CD14-positive monocyte (primary cell): Measurements from ENCODE around the gene ITGA3. TPM values are rescaled to one million over a fixed set of nuclear protein-coding genes. Genes with fewer than 3 reads are reported as not detected.

Experiments used
- DNase-seq, 3 donors: peaks; one replicate each; pipeline ENCODE4 v3.0.0-alpha.2; 2011 to 2022
- H2AFZ ChIP-seq: 2 replicates; pipeline ENCODE4 v1.6.0; 2012; ENCODE audit warnings: mild to moderate bottlenecking, low read depth, low read length, inconsistent platforms; ENCODE audit not compliant: insufficient read depth, poor library complexity, severe bottlenecking
- H3K27ac ChIP-seq, 2 donors: 1 replicate in 1 of 2; 2 replicates in 1 of 2; pipeline ENCODE4 v1.5.1; 2012 to 2013; ENCODE audit warnings: low read length in 2 of 2, control low read depth in 1 of 2, inconsistent platforms in 1 of 2, low read depth in 1 of 2, mild to moderate bottlenecking in 1 of 2
- H3K27me3 ChIP-seq, 2 donors: one replicate each; pipeline versions ENCODE4 v1.6.0 to v1.6.1; 2011 to 2013; ENCODE audit warnings: low read length in 2 of 2; ENCODE audit not compliant: control insufficient read depth in 2 of 2, insufficient read depth in 2 of 2
- H3K36me3 ChIP-seq, 2 donors: replicated peaks in 1 of 2; 1 replicate in 1 of 2; 2 replicates in 1 of 2; pipeline versions ENCODE4 v1.5.1 to v1.6.1; 2012 to 2013; ENCODE audit warnings: low read length in 2 of 2, control low read depth in 1 of 2, inconsistent platforms in 1 of 2, mild to moderate bottlenecking in 1 of 2; ENCODE audit not compliant: insufficient read depth in 2 of 2, control insufficient read depth in 1 of 2
- H3K4me1 ChIP-seq, 2 donors: 1 replicate in 1 of 2; 2 replicates in 1 of 2; pipeline versions ENCODE4 v1.5.1 to v1.6.1; 2012 to 2013; ENCODE audit warnings: low read length in 2 of 2, control low read depth in 1 of 2, inconsistent platforms in 1 of 2, mild to moderate bottlenecking in 1 of 2, moderate library complexity in 1 of 2; ENCODE audit not compliant: insufficient read depth in 2 of 2, control insufficient read depth in 1 of 2
- H3K4me2 ChIP-seq: replicated peaks from 2 replicates; pipeline ENCODE3; 2012; ENCODE audit warnings: low read length, moderate library complexity, mild to moderate bottlenecking; ENCODE audit not compliant: poor library complexity, severe bottlenecking; ENCODE audit errors: extremely low read depth
- H3K4me3 ChIP-seq, 3 experiments: fragments of 200-600 bp in 1 of 3; sonication (generic) in 1 of 3; replicated peaks in 1 of 3; 1 replicate in 2 of 3; 2 replicates in 1 of 3; pipeline ENCODE4 v1.5.1; 2011 to 2013; ENCODE audit warnings: low read length in 3 of 3, mild to moderate bottlenecking in 3 of 3, control low read depth in 2 of 3, low read depth in 2 of 3, inconsistent platforms in 1 of 3, moderate library complexity in 1 of 3
- H3K79me2 ChIP-seq: 2 replicates; pipeline ENCODE4 v1.6.0; 2012; ENCODE audit warnings: mild to moderate bottlenecking, control low read depth, inconsistent platforms, low read length, moderate library complexity; ENCODE audit not compliant: insufficient read depth
- H3K9ac ChIP-seq: 2 replicates; pipeline ENCODE4 v1.6.0; 2017; ENCODE audit warnings: low read length, mild to moderate bottlenecking; ENCODE audit not compliant: insufficient read depth, poor library complexity, severe bottlenecking
- H3K9me3 ChIP-seq, 2 donors: replicated peaks in 1 of 2; 1 replicate in 1 of 2; 2 replicates in 1 of 2; pipeline versions ENCODE4 v1.5.1 to v1.6.1; 2012 to 2013; ENCODE audit warnings: low read length in 2 of 2, control low read depth in 1 of 2; ENCODE audit not compliant: control insufficient read depth in 1 of 2, insufficient read depth in 1 of 2
- H4K20me1 ChIP-seq: 2 replicates; pipeline ENCODE4 v1.6.0; 2012; ENCODE audit warnings: mild to moderate bottlenecking, low read length, control low read depth, moderate library complexity; ENCODE audit not compliant: insufficient read depth
- H3K27ac Mint-ChIP-seq, 7 donors: one replicate each; pipeline ENCODE4 v1.8.0; 2020; ENCODE audit warnings: mild to moderate bottlenecking in 7 of 7, mixed read lengths in 7 of 7, moderate library complexity in 6 of 7, inconsistent platforms in 2 of 7
- H3K27me3 Mint-ChIP-seq, 3 donors: one replicate each; pipeline ENCODE4 v1.8.0; 2021 to 2022; ENCODE audit warnings: low read depth in 3 of 3, mild to moderate bottlenecking in 3 of 3, mixed read lengths in 3 of 3, moderate library complexity in 3 of 3, inconsistent platforms in 1 of 3
- H3K36me3 Mint-ChIP-seq, 2 donors: one replicate each; pipeline ENCODE4 v1.8.0; 2020; ENCODE audit warnings: mixed read lengths in 2 of 2, inconsistent platforms in 1 of 2, mild to moderate bottlenecking in 1 of 2
- H3K4me1 Mint-ChIP-seq: one replicate; pipeline ENCODE4 v1.8.0; 2020; ENCODE audit warnings: mild to moderate bottlenecking, mixed read lengths
- H3K4me3 Mint-ChIP-seq, 2 donors: one replicate each; pipeline ENCODE4 v1.8.0; 2020; ENCODE audit warnings: mild to moderate bottlenecking in 2 of 2, mixed read lengths in 2 of 2, moderate library complexity in 1 of 2
- H3K9me3 Mint-ChIP-seq, 7 donors: one replicate each; pipeline ENCODE4 v1.8.0; 2020 to 2022; ENCODE audit warnings: mixed read lengths in 7 of 7, mild to moderate bottlenecking in 6 of 7, moderate library complexity in 6 of 7, inconsistent platforms in 2 of 7
- CTCF ChIP-seq: fragments of 200-600 bp; IDR thresholded peaks from one replicate; pipeline ENCODE4 v1.8.0; 2022; ENCODE audit warnings: antibody characterized with exemption, mild to moderate bottlenecking
- WGBS: methylation state at CpG from one replicate; pipeline ENCODE4 v1.1.5; 2013; ENCODE audit warnings: missing lambda C conversion rate; ENCODE audit not compliant: insufficient coverage; 5-methylcytosine and 5-hydroxymethylcytosine counted together
- intact Hi-C, 2 donors: fragments of 100-400 bp; cut with micrococcal nuclease; formaldehyde crosslinking; loops; one replicate each; pipeline versions ENCODE4 v1.15.0 to v1.15.1; 2023
- polyA plus RNA-seq, 3 donors: library from polyadenylated mRNA; depleted of rRNA in 1 of 3; unstranded in 2 of 3; stranded (reverse) in 1 of 3; fragments of 300-500 nt in 2 of 3; fragments of >200 nt in 1 of 3; fragmentation: Illumina TruSeq in 2 of 3; gene quantifications; 1 replicate in 2 of 3; 2 replicates in 1 of 3; pipeline ENCODE4 v1.2.3, GENCODE V29; 2012 to 2021

ITGA3 gene
- polyA plus RNA-seq, 3 donors = 0.31 to 0.36 TPM; not detected in 1

GRCh38 chr17:50132104-50132794, 76.3 kb downstream of the ITGA3 start:
- H3K79me2 ChIP-seq = no peaks in the 10 kb centered on the region
- no peak overlapping the region for H3K4me3 ChIP-seq
- Mint-ChIP-seq H3K36me3 (peaks cover 45 to 55% of the 10 kb centered on the region in 2 donors), H3K4me3 (no peak overlapping the region), H3K4me1 (peaks cover 37% of the 10 kb centered on the region), H3K27ac (peak overlapping the region in 2 of 7 donors; percentile 13 to 62), H3K27me3 (peaks cover 42 to 53% (median 49%) of the 10 kb centered on the region in 3 donors), H3K9me3 (peaks cover 2 to 25% (median 18%) of the 10 kb centered on the region in 7 donors)
- H3K27me3 ChIP-seq = peaks cover 28 to 41% of the 10 kb centered on the region in 2 donors
- no peak overlapping the region for H3K27ac ChIP-seq
- H3K9me3 ChIP-seq = peaks cover 3 to 13% of the 10 kb centered on the region in 2 donors
- 89% methylated on average over 5 of the region's 6 CpGs for WGBS
- H4K20me1 ChIP-seq = peaks cover 67% of the 10 kb centered on the region
- H3K4me2 ChIP-seq = no peak overlapping the region
- no peak for DNase-seq
- peaks cover 38 to 44% of the 10 kb centered on the region in 2 donors for H3K36me3 ChIP-seq
- TF ChIP-seq CTCF = no peak
- no peak overlapping the region for H2AFZ ChIP-seq
- no peak overlapping the region for H3K9ac ChIP-seq
- H3K4me1 ChIP-seq = peaks cover 24 to 36% of the 10 kb centered on the region in 2 donors
- intact Hi-C loops = no loop called here

- intact Hi-C loops = no loop called here
- Histone ChIP-seq H3K27ac (no peak overlapping the region), H3K9me3 (peaks cover 0 to 9% of the 10 kb centered on the region in 2 donors), H3K9ac (no peak overlapping the region), H3K4me1 (peaks cover 16 to 26% of the 10 kb centered on the region in 2 donors), H2AFZ (no peak overlapping the region), H3K36me3 (peaks cover 47 to 54% of the 10 kb centered on the region in 2 donors), H4K20me1 (peaks cover 76% of the 10 kb centered on the region), H3K79me2 (peaks cover 2% of the 10 kb centered on the region), H3K4me3 (no peak overlapping the region), H3K4me2 (no peak overlapping the region), H3K27me3 (peaks cover 20 to 32% of the 10 kb centered on the region in 2 donors)
- TF ChIP-seq CTCF = no peak
- peak overlapping the region in 4 of 7 donors; percentile 16 to 60 (median 48) for H3K27ac Mint-ChIP-seq
- WGBS = 82% methylated on average over 3 of the region's 7 CpGs
- no peak overlapping the region for H3K4me3 Mint-ChIP-seq
- H3K27me3 Mint-ChIP-seq = peaks cover 32 to 44% (median 39%) of the 10 kb centered on the region in 3 donors
- DNase-seq = no peak
- H3K4me1 Mint-ChIP-seq = peaks cover 28% of the 10 kb centered on the region
- H3K9me3 Mint-ChIP-seq = peaks cover 2 to 19% (median 10%) of the 10 kb centered on the region in 7 donors
- peaks cover 54 to 64% of the 10 kb centered on the region in 2 donors for H3K36me3 Mint-ChIP-seq
Measured at GRCh38 chr17:50133028-50133768, 77.3 kb downstream of the ITGA3 start.
